Jurkat, Clone E6-1 (cell line): ENCODE data around the gene PRSS12.
A peak's percentile ranks its signal among the peaks of the same experiment; 100 is the strongest.
"Not testable (repeated sequence)": the region's sequence is repeated elsewhere in the genome, so short reads cannot be mapped to it uniquely, and the experiment has no call there.

Source experiments
- DNase-seq: peaks from one replicate; pipeline ENCODE4 v3.0.0-alpha.2; 2011; ENCODE audit warnings: low read depth, low spot score
- H3K4me3 ChIP-seq: 2 replicates; pipeline ENCODE4 v1.5.1; 2011; ENCODE audit warnings: mild to moderate bottlenecking, low read length, control low read depth, moderate library complexity

The PRSS12 gene

GRCh38 chr4:118284169-118284568 is 68.6 kb downstream of the PRSS12 start:
- no peak overlapping the region for H3K4me3 ChIP-seq
- no peak for DNase-seq

- DNase-seq = no peak
- no peak overlapping the region for H3K4me3 ChIP-seq
These were observed 70.1 kb downstream of the PRSS12 start for GRCh38 chr4:118282692-118283091.

- DNase-seq = no peak
- H3K4me3 ChIP-seq = no peak overlapping the region
These were observed 71.0 kb downstream of the PRSS12 start for GRCh38 chr4:118281611-118282442.

- peak overlapping the region; percentile 92; the same call in 1 of the 2 replicates for H3K4me3 ChIP-seq
- peak; percentile 58 for DNase-seq
These were observed 72.1 kb downstream of the PRSS12 start for GRCh38 chr4:118280501-118281218.

GRCh38 chr4:118279920-118280432 is 72.8 kb downstream of the PRSS12 start:
- peak overlapping the region; percentile 92 for H3K4me3 ChIP-seq
- no peak for DNase-seq

GRCh38 chr4:118279328-118279727 is 73.5 kb downstream of the PRSS12 start:
- DNase-seq = no peak
- peak overlapping the region; percentile 92 for H3K4me3 ChIP-seq

GRCh38 chr4:118278473-118279274 is 74.1 kb downstream of the PRSS12 start:
- peak overlapping the region; percentile 92 for H3K4me3 ChIP-seq
- peak; percentile 87 for DNase-seq

- no peak overlapping the region for H3K4me3 ChIP-seq
- no peak for DNase-seq
These were observed 75.6 kb downstream of the PRSS12 start for GRCh38 chr4:118277243-118277642.

GRCh38 chr4:118276580-118276979 is 76.2 kb downstream of the PRSS12 start:
- no peak for DNase-seq
- H3K4me3 ChIP-seq = no peak overlapping the region

GRCh38 chr4:118273642-118274041 is 79.2 kb downstream of the PRSS12 start:
- H3K4me3 ChIP-seq = no peak overlapping the region
- DNase-seq = no peak

GRCh38 chr4:118271788-118272187 is 81.0 kb downstream of the PRSS12 start:
- H3K4me3 ChIP-seq = no peak overlapping the region
- no peak for DNase-seq

GRCh38 chr4:118270492-118270891 is 82.3 kb downstream of the PRSS12 start:
- peak; percentile 74 for DNase-seq
- H3K4me3 ChIP-seq = no peak overlapping the region

- H3K4me3 ChIP-seq = no peak overlapping the region
- DNase-seq = no peak
These were observed 84.0 kb downstream of the PRSS12 start for GRCh38 chr4:118268780-118269179.

- not testable (repeated sequence) for H3K4me3 ChIP-seq, DNase-seq
These were observed 86.7 kb downstream of the PRSS12 start for GRCh38 chr4:118266145-118266496.

GRCh38 chr4:118265312-118266144 is 87.3 kb downstream of the PRSS12 start:
- H3K4me3 ChIP-seq = no peak overlapping the region
- no peak for DNase-seq

GRCh38 chr4:118264096-118264495 is 88.7 kb downstream of the PRSS12 start:
- no peak for DNase-seq
- H3K4me3 ChIP-seq = no peak overlapping the region

GRCh38 chr4:118260309-118260708 is 92.5 kb downstream of the PRSS12 start:
- no peak for DNase-seq
- H3K4me3 ChIP-seq = no peak overlapping the region

GRCh38 chr4:118259111-118259510 is 93.7 kb downstream of the PRSS12 start:
- DNase-seq = no peak
- H3K4me3 ChIP-seq = no peak overlapping the region

GRCh38 chr4:118254368-118254767 is 98.4 kb downstream of the PRSS12 start:
- H3K4me3 ChIP-seq = no peak overlapping the region

More at GRCh38 chr4:118254368-118254767, 98.4 kb downstream of the PRSS12 start:
- DNase-seq = no peak
